ENCODE data around the gene COA8.

The COA8 gene

DNA sequence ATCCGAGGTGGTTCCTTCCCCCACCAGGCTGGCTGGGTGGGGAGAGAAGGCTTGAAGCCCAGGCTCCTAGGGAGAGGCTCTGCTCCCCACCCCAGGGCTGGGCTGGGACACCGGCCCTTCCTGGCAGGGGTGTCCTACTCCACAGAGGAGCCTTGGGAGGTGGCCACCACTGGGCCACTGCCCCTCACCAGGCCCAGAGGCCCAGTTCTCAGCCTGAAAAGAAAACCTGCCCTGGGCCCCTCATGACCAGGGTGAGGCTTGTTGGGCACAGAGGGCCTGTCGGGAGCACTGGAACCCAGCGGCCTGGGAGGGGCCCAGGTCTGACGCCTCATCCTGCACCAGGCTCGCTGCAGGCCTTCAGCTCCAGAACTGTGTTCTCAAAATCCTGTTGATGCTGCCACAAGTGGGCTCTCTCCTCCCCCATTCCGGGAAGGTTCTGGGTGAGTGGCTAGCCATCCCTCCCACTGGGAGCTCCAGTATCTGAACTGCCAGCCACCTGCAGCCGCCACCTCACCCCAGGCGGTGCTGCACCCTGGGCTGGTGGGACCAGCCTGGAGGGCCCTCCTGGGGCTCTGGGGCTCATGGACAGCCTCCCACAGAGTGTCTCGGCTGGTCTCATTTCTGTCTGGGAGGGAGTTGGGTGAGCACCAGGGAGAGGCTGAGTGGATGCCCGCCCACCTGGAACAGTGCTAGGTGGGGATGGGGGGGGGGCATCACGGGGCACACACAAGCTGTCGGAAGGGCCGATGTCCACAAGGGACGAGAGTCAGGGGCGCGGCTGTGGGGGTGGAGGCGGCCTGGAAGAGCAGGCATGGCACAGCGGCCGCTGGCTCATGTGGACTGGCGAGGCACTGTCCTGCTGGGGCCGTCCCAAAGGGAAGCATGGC, 12.1 kb upstream of the COA8 start:
- peak; percentile 83 for DNase-seq

DNA sequence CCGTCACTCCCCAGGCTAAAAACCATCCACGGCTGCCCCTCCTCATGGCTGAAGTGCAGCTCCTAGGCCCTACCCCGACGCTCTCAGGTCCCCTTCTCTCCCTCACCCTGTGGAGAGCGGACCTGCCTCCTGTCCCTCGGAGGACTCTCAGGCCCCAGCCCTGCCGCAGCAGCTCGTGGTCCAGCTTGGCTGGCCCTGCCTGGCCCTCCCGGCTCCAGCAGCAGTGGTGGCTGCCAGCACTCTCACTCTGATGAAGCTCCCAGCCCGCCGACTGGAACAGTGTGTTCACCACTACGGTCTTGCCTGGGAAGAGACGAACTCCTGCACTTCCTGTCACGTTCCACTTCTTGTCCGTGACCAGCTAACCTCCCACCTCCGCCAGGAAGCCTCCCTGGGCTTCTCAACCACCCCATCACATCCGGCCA, 11.4 kb upstream of the COA8 start:
- DNase-seq, result no peak

DNA sequence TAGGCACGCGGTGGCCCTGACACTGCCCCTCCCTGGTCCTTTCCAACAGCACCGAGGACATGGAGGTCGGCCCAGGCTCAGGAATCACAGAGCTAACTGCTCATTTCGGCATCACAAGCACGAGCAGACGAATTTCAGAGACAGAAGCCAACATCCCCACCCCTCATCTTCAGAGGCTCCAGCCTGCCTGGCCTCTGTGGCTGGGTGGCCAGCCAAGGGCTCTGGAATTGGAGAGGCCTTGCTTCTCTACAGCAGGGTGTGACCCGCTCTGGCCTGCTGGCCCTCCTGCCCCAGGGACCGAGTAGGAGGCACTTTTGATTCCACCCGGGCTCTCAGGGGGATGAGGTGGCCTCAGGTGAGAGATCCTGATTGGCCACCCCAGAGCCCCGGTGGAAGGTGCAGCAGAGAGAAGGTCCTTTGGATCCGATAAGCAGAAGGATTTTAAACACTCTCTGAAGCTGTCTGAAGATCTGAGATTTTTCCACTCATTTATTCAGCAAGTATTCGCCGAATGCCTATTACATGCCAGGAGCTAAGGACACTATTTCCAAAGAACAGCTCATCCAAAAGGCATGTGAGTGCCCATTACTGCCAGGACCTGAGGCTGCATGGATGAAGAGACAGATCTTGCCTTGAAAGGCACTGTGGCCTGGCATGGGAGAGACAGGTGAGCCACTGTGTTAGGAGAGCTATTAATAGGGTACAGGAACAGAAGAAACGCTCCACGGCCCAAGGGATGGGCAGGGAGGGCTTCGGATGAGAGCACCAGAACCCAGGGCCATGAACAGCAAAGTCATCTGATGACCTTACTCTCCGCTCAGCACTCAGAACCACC, 10.5 kb upstream of the COA8 start:
- DNase-seq, result no peak

DNA sequence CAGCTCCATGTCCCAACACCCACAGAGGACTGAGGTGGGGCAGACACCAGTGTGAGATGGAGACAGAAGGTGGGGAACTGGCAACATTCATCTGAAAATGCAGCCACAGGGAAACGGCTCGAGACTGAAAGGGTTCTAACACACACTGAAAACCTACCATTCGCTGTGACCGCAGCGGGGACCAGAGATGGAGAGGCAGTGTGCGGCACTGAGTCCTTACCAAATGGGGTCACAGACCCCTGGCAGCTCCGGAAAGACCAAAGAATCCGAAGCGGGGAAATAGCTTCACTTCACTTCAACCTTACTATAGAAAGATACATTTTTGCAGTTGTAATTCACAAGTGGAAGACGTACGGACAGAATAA, 9.9 kb upstream of the COA8 start:
- no peak for DNase-seq

DNA sequence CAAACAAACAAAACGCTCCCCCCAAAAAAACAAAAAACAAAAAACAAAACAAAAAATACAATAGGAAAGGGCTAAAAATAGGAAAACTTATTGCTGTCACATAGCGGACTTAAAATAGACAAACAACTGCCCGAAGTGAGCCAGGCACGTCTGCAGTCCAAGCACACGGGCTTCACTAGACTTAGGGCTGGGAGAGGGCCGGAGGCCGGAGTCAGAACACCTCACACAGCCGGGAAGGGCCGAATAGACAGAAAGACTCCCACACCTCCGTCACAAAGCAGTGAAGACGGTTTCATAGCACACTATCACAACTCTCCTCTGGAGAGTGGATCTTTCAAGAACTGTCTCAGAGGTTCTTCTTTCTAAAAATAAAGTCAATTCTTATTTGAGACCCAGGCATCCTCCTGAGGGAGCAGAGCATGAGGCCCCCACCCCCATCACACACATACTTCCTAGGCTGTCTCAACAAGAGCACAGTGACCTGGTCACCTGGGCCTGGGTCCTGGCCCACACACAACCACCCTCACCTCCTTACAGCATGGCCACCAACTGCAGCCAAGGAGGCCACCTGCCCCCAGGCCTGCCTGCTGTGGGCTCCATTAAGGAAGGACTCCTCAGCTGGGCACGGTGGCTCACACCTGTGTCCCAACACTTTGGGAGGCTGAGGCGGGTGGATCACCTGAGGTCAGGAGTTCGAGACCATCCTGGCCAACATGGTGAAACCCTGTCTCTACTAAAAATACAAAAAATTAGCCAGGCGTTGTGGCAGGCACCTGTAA, 7.0 kb upstream of the COA8 start:
- DNase-seq, result no peak

DNA sequence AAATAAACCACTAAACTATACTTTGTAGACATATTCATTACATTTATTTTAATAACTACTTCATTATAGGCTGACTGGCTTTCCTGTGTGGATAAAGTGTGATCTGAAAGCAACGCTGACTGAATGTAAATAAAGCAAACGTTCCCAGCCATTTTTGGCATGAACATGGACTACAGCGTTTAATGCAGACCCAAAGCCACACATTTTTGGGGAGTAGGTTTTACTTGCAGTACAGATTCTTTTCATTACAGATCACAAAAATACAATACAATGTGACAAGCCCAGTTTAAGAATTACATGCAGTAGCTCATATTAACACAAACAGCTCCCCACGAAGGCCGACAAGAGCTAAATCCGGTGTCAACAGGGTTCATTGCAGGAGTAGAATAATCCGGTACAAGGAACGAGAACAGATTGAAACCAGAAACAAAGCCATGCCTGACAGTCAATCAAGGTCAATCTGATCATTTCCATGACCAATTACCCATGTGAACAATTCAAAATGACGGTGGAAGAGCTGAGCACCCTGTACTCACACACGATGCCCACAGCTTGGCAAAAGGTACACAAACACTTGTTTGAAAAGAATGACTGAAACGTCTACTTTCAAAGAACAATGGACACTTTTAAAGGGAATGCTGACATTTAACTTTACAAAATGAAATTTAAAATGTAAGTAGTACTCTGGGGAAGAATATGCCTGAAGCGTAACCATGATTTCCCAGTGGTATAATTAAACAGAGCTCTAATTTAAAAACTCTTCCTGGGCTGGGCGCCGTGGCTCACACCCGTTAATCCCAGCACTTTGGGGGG, 5.6 kb upstream of the COA8 start:
- DNase-seq, result no peak

DNA sequence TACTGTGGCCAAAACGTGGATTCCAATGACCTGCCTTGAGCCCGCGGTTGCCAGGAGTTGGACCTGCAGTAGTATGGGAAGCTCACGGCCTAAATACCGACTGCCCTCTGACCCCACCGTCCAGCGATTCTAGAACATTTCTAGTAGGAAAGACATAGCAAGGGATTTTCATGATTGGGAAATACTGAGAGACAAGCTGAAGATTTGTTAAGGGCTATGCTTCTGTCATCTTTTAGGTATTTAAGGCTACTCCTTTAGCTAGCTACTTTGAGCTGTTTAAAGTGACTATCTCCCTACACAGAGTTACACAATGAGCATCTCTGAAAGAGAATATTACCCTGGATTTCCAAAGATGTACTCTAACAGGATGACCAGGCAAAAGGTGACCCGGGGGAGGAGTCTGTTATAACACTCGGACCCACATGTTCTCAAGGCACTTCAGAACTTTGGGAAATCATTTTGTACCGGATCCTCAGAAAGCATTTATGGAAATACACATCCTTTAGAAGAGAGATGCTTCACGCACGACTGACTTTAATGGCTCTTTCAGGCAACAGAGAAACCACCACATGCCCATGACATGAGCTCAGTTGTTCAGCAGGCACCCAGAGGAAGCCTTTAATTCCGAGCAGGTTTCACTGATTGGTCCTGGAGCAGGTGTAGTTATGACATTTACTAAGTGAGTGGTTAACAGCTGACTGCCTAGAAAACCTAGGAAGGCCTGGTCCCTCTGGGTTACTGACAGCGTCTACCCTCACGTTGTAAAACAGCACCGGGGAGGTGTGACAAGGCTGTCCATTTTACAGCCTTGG, 4.5 kb upstream of the COA8 start:
- peak; percentile 83 for DNase-seq

DNA sequence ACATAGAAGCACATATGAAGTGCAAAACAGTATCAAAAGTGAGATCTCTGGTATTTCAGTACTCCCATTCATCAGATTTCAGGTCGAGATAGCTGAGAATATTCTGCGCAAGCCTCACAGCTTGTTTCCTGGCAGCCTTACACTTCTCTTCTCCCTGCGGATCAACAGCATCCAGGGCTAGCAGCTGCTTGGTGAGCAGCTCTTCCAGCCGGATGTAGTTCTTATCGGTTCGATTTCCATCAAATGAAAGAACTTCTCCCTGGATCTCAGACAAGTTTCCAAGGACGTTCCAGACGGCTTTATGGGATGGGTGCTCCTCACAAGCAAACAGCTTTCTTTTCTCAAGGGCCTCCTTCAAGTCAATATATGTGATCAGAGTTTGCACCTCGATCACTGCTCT, 3.0 kb upstream of the COA8 start:
- no peak for DNase-seq

DNA sequence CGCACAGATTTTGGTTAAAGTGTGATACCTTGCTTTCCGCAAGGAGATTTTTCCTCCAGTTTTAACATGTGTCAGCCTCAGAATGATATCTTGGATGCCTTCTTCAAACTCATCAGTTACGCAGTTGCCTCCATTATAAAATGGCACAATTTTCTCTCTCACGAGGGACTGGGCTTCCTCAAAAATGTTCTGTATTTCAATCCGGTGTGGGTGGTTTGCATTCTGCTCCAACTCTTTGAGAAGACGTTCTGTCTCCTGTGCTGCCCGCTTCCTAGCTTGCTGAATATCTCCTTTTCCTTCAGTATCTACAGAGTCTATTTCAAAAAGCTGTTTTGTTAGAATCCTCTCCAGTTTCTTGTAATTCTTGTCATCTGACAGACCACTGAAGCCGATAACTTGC, 2.1 kb upstream of the COA8 start:
- DNase-seq, result no peak

DNA sequence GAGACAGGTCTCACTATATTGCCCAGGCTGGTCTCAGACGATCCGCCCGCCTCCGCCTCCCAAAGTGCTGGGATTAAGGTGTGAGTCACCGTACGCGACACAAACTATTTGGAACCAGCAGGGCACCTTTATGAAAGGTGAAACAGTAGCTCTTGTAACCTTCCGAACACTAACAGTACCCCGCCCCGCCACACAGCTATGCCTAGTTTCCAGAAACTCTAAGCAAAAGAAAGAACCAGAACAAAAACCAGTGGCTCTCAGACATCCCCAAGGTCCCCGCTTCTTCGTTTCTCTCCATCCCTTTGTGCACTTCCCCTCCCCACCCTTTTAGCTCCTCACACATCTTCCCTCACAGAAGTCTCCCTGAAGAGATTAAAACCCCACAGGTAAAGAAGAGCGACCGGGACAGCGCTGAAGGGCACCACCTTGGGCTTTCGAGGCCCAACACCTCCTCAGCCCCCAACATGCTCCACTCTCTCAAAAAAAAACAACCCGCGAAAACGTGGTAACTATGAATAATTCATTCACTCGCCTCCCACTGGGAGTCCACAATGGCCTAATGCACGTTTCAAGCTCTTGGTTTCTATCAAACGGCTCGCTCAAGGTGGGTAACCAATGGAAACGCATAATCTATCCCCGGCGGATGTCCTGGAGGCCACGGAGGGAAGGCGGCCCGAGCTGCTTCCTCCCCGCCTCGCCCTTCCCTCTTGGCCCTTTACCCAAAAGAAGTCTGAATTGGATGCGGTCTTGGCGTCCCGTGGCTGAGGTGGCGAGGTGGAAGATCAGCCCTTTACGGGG, 1.2 kb upstream of the COA8 start:
- DNase-seq, result peak; percentile 14

DNA sequence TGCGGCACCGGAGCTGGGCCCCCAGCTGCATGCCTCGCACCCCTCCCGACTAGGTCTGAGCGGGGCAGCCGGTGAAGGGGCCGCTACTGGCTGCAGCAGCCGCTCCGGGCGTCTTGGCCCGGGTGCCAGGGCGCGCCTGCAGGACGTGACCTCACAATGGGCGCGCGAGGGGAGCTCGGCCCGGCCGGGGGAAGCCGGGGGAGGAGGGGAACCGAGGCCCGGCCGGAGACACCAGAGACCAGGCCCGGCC, 656 bp upstream of the COA8 start:
- DNase-seq, result no peak

DNA sequence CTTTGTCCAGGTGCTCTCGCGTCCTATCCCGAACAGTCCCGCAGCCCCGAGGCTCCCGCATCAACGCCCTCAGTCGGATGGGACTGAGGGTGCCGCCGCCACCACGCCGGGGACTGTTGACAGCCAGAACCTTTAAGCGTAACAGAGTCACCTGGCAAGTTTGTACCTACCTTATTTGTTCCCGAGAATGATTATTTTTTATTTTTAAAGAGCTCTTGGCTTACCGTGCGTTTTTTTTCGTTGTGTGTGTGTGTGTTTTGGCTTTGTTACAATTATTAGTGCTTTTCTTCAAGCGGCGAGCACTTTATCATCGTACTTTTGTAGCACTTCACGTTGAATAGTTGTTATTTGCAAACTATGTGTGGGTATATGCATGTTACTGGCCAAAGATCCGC, 463 bp downstream of the COA8 start:
- DNase-seq, result no peak

DNA sequence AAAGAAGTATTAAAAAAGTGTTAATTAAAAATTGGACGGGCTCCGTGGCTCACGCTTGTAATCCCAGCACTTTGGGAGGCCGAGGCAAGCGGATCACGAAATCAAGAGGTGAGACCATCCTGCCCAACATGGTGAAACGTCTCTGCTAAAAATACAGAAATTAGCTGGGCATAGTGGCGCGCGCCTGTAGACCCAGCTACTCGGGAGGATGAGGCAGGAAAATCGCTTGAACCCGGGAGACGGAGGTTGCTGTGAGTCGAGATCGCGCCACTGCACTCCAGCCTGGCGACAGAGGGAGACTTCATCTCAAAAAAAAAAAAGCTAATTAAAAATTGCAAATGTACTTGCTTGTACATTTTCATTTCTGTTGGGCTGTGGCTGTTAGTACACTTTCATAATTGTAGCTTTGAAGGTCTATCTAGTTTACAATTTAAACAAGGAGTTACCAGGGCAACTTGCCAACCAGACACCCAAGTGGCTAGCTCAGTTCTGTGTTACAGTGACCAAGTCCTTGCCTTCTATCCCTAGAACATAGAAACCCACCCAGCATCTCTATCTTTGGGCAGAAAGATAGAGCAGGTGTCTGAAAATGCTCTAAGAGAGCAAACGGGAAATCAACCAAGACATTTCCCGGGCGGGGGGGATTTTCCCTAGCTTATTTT, 1.2 kb downstream of the COA8 start:
- no peak for DNase-seq

DNA sequence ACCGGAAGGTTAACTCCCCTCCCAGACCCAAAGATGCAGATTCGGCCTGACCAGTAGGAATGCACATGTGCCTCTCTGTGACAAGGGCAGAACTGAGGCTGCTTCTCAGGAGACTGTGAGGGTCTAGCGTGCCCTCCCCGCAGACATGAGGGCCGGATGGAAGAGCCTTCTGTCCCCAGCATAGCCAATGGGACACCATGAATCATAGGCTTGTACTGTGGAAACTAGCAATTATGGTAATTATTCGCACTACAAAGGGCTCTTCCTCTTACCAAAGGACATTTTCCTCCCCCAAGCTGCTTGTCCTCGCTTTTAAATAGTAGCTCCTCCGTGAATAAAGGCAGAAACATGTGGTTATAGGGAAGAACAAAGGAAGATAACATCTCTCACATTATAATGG, 6.2 kb downstream of the COA8 start:
- no peak for DNase-seq

DNA sequence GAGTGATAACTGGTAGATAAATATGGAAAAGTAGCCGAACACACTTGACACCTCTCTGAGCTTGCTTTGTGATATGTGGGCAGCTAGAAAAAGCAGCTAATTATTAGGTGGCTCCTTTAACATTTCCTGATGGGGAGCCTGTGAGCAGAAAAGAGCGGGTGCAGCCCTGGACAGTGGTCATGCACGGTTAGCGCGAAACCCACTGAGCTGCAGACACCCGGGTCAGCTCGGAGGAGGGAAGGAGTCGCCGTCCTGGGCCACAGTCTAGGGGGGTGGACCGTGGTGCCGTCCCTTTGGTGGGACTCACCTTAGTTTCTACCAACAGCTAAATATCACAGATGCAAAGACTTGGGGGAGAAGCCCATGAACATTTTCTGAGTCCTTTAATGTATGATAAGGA, 6.6 kb downstream of the COA8 start:
- no peak for DNase-seq

DNA sequence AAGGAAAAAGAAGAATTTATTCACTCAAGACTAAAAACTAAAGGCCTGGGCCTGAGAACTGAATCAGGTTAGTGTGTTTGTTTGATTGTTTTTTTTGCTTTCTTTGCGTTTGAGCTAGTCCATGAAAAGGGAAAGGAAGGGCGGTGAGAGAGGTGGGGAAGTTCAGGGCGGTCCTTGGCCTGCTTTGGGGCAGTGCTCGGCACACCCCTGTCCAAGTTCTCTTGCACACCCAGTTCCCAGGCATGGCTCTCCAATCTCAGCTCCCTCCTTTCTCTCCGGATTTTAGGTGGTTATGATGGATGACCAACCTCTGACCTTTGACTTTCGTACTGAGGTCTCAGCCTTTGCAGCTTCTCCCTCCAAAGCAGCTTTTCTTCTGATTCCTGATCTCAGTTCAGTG, 11.3 kb downstream of the COA8 start:
- no peak for DNase-seq

DNA sequence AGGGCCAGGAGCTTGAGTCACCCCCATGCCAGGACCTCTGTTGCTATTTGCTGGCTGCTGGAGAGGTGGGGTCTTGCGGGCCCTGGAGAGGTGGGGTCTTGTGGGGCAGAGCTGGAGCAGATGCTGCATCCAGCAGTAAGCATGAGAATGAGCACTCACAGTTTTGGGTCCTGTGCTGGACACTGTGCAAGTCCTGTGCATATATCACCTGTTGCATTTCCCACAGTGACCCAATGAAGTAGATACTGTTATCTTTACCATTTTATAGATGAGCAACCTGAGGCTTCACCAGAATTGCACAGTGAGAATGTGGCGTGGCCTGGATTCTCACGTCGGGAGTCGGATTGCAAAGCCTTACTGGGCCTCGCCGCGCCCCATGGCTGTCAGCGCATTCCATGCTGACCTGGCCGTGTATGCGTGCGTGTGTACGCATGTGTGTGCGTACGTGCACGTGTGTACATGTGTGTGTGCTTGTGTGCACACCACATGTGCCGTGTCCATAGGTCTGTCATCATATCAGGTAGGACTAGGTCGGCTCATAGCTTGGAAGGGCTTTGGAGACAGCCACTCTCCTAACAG, 12.0 kb downstream of the COA8 start:
- DNase-seq, result no peak

DNA sequence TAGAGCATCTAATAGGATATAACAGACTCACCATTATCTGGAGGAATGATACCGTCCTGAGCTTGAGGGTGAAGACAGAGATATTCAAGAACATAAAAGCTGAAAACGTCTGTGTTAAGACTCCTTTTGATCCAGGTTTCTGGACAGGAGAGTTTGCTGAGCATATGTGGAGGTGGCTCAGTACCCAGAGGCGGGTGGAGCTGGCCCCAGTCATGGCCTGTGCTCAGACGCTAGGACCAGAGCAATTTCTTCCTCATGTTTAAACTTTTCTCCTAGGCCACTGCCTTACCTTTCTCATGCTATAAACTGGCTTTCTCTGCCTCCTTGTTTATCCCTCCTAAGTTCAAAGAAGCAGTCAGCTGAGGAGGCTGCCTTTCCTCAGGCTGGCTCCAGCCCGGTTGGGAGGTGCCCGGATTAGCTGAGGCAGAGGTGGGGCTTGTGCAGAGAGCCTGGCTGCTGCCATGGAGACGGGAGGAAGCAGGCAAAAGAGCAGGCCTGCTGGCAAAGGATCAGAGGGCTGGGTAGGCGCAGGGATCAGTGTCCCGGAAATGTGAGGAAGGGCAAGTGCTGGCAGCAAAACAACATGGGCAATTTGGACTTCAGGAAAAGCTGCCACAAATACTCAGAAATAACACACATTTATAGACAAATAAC, 13.7 kb downstream of the COA8 start:
- DNase-seq, result peak; percentile 69

DNA sequence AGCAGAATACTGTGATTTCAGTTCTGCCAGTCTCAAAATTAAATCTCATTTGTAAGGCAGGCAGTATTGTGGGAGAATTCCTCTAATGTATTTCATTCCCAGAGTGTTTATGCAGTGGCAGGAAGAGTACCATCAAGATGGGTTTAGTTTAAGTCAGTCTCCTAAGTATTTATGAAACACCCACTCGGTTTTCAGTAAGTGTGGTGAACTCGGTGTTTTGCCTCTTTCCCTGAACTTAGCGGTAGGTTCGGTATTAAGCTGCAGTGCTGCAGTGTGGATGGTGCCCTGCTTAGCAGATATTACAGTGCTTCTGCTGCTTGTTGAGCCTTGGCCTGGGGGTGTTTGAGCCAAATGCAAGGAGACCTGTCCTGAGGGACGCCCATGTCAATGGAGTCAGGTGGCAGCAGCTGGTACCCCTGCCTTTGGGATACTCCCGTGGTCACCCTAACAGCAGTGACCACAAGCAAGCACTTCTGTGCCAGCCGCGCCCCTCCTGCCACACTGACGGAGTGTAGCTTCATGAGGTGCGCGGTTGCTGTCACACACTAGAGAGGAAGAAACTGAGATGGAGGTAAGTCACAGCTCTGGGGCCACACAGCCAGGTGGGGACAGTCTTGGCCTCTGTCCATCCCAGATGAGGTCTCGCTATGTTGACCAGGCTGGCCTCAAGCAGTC, 15.8 kb downstream of the COA8 start:
- no peak for DNase-seq
